Pancreas (tissue), 10 donors: ENCODE measurements around the gene PURA. TPM values are rescaled to one million over a fixed set of nuclear protein-coding genes. Genes with fewer than 3 reads are reported as not detected.

Experiments
- ATAC-seq, 4 donors: fragments of 200-7000 bp; cut with Tn5 transposase; one replicate each; pipeline versions ENCODE4 v1.8.0 to v1.9.1; 2020; ENCODE audit warnings: mild to moderate bottlenecking in 4 of 4, moderate library complexity in 4 of 4
- DNase-seq, 6 donors: peaks; one replicate each; pipeline ENCODE4 v3.0.0-alpha.2; 2020
- FAIRE-seq: peaks from 2 replicates; lab custom pipeline; 2012; peaks lifted over from hg19 to GRCh38; lab: Jason Lieb, UNC
- H3K27ac ChIP-seq, 4 donors: fragments of 200-600 bp; sonication (generic); 1 replicate in 3 of 4; 2 replicates in 1 of 4; pipeline versions ENCODE4 v1.5.0 to v1.8.0; 2020
- H3K27me3 ChIP-seq, 4 donors: fragments of 200-600 bp; one replicate each; pipeline ENCODE4 v1.8.0; 2021
- H3K36me3 ChIP-seq, 3 donors: fragments of 200-600 bp; sonication (generic) in 1 of 3; one replicate each; pipeline versions ENCODE4 v1.5.0 to v1.8.0; 2020 to 2021
- H3K4me1 ChIP-seq, 3 donors: fragments of 200-600 bp; one replicate each; pipeline ENCODE4 v1.8.0; 2021
- H3K4me3 ChIP-seq, 4 donors: fragments of 200-600 bp; sonication (generic) in 2 of 4; one replicate each; pipeline versions ENCODE4 v1.5.0 to v1.8.0; 2020 to 2021
- H3K9me3 ChIP-seq, 4 donors: fragments of 200-600 bp; one replicate each; pipeline ENCODE4 v1.8.0; 2021
- CTCF ChIP-seq, 4 donors: fragments of 200-600 bp; sonication (generic) in 3 of 4; IDR thresholded peaks; one replicate each; pipeline versions ENCODE4 v1.5.0 to v1.8.0; 2021; ENCODE audit warnings: antibody characterized with exemption in 4 of 4
- WGBS, 2 donors: extraction: QIAGEN DNeasy Blood & Tissue Kit; methylation state at CpG; one replicate each; pipeline ENCODE4 v1.1.7; 2013; 5-methylcytosine and 5-hydroxymethylcytosine counted together
- intact Hi-C, 3 donors: fragments of 100-400 bp; cut with DNase I; formaldehyde crosslinking; loops; one replicate each; pipeline versions ENCODE4 v1.11.1 to v1.14.2; 2022
- polyA plus RNA-seq, 2 donors: library from polyadenylated mRNA; stranded (reverse); fragments of 200-250 nt; gene quantifications; one replicate each; pipeline ENCODE4 v1.2.3, GENCODE V29; 2013
- total RNA-seq, 6 donors: library from RNA; stranded (reverse); fragmentation: NEBNext Ultra II Directional in 4 of 6; extraction: Animal tissue kit (Norgen Biotek cat#: 25700) in 4 of 6; gene quantifications; one replicate each; pipeline versions ENCODE4 v1.2.1 to v1.2.4, GENCODE V29; 2021 to 2023
- donor health status: healthy with polysubstance abuse.
- donor health status: DM: no; HTN: no; CAD: no; lungs with moderate emphysema.
- donor health status: DM: no; HTN: no; CAD: no.
- donor health status: control.
- donor health status: control.
- donor health status: Bipolar disorder and iron deficiency.
- donor health status: DM: yes; HTN: yes; CAD: no.
- donor health status: DM: no; HTN: no; CAD: no.
- donor health status: DM: no; HTN: no; CAD: no.
- donor health status: DM: yes; HTN: yes; CAD: no.

Gene PURA
- total and polyA plus RNA-seq, 8 donors = 3.2 to 17.2 (median 9.3) TPM

- Histone ChIP-seq H3K9me3 (no peaks in the 10 kb centered on the region), H3K27me3 (no peaks in the 10 kb centered on the region), H3K27ac (no peak overlapping the region), H3K4me1 (peaks cover 3 to 19% (median 6%) of the 10 kb centered on the region in 3 donors), H3K4me3 (no peak overlapping the region), H3K36me3 (no peaks in the 10 kb centered on the region)
- DNase-seq = no peak
- intact Hi-C loops = no loop called here
- 53 to 55% methylated on average over 5 of the region's 5 CpGs for WGBS, 2 donors
- FAIRE-seq = no peak
- ATAC-seq = no peak
- TF ChIP-seq CTCF (IDR thresholded peaks at IDR 0.05) = no peak
Observed at GRCh38 chr5:140130949-140131733, 17.2 kb downstream of the PURA start.

GRCh38 chr5:140131967-140132409, 18.1 kb downstream of the PURA start:
- H3K9me3 ChIP-seq = no peaks in the 10 kb centered on the region
- peak in 1 of 6 donors; percentile 45 for DNase-seq
- H3K4me3 ChIP-seq = no peak overlapping the region
- intact Hi-C loops = no loop called here
- TF ChIP-seq CTCF (IDR thresholded peaks at IDR 0.05) = no peak
- no peaks in the 10 kb centered on the region for H3K36me3 ChIP-seq
- FAIRE-seq = no peak
- peak; percentile 71 to 91 (median 84) for ATAC-seq
- peaks cover 0 to 14% (median 0%) of the 10 kb centered on the region in 3 donors for H3K4me1 ChIP-seq
- 59 to 69% methylated on average over 3 of the region's 3 CpGs for WGBS, 2 donors
- no peak overlapping the region for H3K27ac ChIP-seq
- no peaks in the 10 kb centered on the region for H3K27me3 ChIP-seq

- Histone ChIP-seq H3K27ac (no peak overlapping the region), H3K27me3 (no peaks in the 10 kb centered on the region), H3K4me1 (peaks cover 0 to 9% (median 0%) of the 10 kb centered on the region in 3 donors), H3K9me3 (no peaks in the 10 kb centered on the region), H3K36me3 (no peaks in the 10 kb centered on the region), H3K4me3 (no peak overlapping the region)
- DNase-seq (no peak), ATAC-seq (no peak), FAIRE-seq (no peak)
- intact Hi-C loops = no loop called here
- 87 to 93% methylated on average over 4 of the region's 4 CpGs for WGBS, 2 donors
- no peak for TF ChIP-seq CTCF (IDR thresholded peaks at IDR 0.05)
Observed at GRCh38 chr5:140133514-140134167, 19.7 kb downstream of the PURA start.

- no peak for ATAC-seq
- H3K27ac ChIP-seq = no peak overlapping the region
- no peak for FAIRE-seq
- peaks cover 0 to 9% (median 0%) of the 10 kb centered on the region in 3 donors for H3K4me1 ChIP-seq
- H3K9me3 ChIP-seq = no peaks in the 10 kb centered on the region
- H3K27me3 ChIP-seq = no peaks in the 10 kb centered on the region
- no peak for TF ChIP-seq CTCF (IDR thresholded peaks at IDR 0.05)
- H3K36me3 ChIP-seq = no peaks in the 10 kb centered on the region
- H3K4me3 ChIP-seq = no peak overlapping the region
- intact Hi-C loops = no loop called here
- DNase-seq = no peak
- 94% methylated on average over 2 of the region's 2 CpGs for WGBS, 2 donors
Observed at GRCh38 chr5:140134277-140134935, 20.5 kb downstream of the PURA start.
